Hepatocyte (in vitro differentiated cells): ENCODE measurements around the gene RNF115.

Source experiments
- EZH2 ChIP-seq: fragments of 200-600 bp; sonication (generic); IDR thresholded peaks from 2 replicates; pipeline ENCODE4 v1.6.1; 2016; ENCODE audit warnings: antibody characterized with exemption, mild to moderate bottlenecking, borderline replicate concordance
- TF ChIP-seq, protein P1 (sequence below): fragments of 200-600 bp; sonication (generic); IDR thresholded peaks from 2 replicates; pipeline ENCODE4 v1.5.1; 2016; ENCODE audit warnings: antibody characterized with exemption, mild to moderate bottlenecking; ENCODE audit not compliant: poor library complexity

DNA sequence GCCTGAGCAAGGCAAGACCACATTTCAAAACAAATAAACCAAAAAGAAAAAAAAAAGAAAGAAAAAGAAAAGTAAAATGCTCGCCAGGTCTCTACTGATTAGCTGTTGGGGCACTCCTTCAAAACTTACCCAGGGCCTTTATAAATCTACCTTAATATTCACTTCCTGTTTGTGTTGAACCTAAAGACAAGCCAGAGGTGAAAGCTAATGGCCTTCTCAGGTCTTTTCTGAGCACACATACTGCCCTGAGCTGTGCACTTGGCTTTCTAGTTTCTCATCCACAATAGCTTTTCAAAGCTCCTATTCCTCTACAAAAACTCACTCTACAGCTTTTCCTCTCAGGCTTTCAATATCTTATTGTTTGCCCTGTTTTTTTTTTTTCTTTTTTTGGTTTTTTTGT lies 50.5 kb downstream of the RNF115 start:
- TF ChIP-seq EZH2 = no peak
- TF ChIP-seq, protein P1, sequence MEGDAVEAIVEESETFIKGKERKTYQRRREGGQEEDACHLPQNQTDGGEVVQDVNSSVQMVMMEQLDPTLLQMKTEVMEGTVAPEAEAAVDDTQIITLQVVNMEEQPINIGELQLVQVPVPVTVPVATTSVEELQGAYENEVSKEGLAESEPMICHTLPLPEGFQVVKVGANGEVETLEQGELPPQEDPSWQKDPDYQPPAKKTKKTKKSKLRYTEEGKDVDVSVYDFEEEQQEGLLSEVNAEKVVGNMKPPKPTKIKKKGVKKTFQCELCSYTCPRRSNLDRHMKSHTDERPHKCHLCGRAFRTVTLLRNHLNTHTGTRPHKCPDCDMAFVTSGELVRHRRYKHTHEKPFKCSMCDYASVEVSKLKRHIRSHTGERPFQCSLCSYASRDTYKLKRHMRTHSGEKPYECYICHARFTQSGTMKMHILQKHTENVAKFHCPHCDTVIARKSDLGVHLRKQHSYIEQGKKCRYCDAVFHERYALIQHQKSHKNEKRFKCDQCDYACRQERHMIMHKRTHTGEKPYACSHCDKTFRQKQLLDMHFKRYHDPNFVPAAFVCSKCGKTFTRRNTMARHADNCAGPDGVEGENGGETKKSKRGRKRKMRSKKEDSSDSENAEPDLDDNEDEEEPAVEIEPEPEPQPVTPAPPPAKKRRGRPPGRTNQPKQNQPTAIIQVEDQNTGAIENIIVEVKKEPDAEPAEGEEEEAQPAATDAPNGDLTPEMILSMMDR = no peak
